ENCODE results near the gene COL28A1.

Gene COL28A1

GRCh38 chr7:7510794-7511193, 24.9 kb downstream of the COL28A1 start:
- TF ChIP-seq CTCF (IDR thresholded peaks at IDR 0.05; ENCODE audit: insufficient read depth, low read length, missing control alignments): no peak
- no peak for DNase-seq (ENCODE audit: low read depth, low spot score)
- ChIA-PET CTCF (no interaction called here), POLR2A (no interaction called here)
- no peak overlapping the region for H3K4me3 ChIP-seq (ENCODE audit: low read depth, low read length)

GRCh38 chr7:7505915-7506314, 29.8 kb downstream of the COL28A1 start:
- H3K4me3 ChIP-seq (ENCODE audit: low read depth, low read length): no peak overlapping the region
- TF ChIP-seq CTCF (IDR thresholded peaks at IDR 0.05; ENCODE audit: insufficient read depth, low read length, missing control alignments): no peak
- DNase-seq (ENCODE audit: low read depth, low spot score): no peak
- ChIA-PET CTCF (interaction anchor here (0.6 kb wide), 1 partner anchor 402 kb away, joined by 3 read pairs; no protein-coding TSS in a partner anchor), POLR2A (no interaction called here)

- no peak for DNase-seq (ENCODE audit: low read depth, low spot score)
- no peak overlapping the region for H3K4me3 ChIP-seq (ENCODE audit: low read depth, low read length)
- ChIA-PET CTCF (interaction anchor here (0.6 kb wide), 1 partner anchor 401 kb away, joined by 3 read pairs; no protein-coding TSS in a partner anchor), POLR2A (no interaction called here)
- TF ChIP-seq CTCF (IDR thresholded peaks at IDR 0.05; ENCODE audit: insufficient read depth, low read length, missing control alignments): no peak
Measured at GRCh38 chr7:7504910-7505704, 30.6 kb downstream of the COL28A1 start.

GRCh38 chr7:7499892-7500291, 35.8 kb downstream of the COL28A1 start:
- CTCF ChIA-PET: no interaction called here
- H3K4me3 ChIP-seq (ENCODE audit: low read depth, low read length): no peak overlapping the region
- TF ChIP-seq CTCF (IDR thresholded peaks at IDR 0.05; ENCODE audit: insufficient read depth, low read length, missing control alignments): no peak
- POLR2A ChIA-PET: no interaction called here
- no peak for DNase-seq (ENCODE audit: low read depth, low spot score)

- H3K4me3 ChIP-seq (ENCODE audit: low read depth, low read length): no peak overlapping the region
- ChIA-PET CTCF (no interaction called here), POLR2A (no interaction called here)
- no peak for DNase-seq (ENCODE audit: low read depth, low spot score)
- TF ChIP-seq CTCF (IDR thresholded peaks at IDR 0.05; ENCODE audit: insufficient read depth, low read length, missing control alignments): no peak
Measured at GRCh38 chr7:7498856-7499255, 36.8 kb downstream of the COL28A1 start.

- H3K4me3 ChIP-seq (ENCODE audit: low read depth, low read length): no peak overlapping the region
- no peak for TF ChIP-seq CTCF (IDR thresholded peaks at IDR 0.05; ENCODE audit: insufficient read depth, low read length, missing control alignments)
- DNase-seq (ENCODE audit: low read depth, low spot score): no peak
- CTCF ChIA-PET: no interaction called here
- POLR2A ChIA-PET: no interaction called here
Measured at GRCh38 chr7:7496311-7496710, 39.4 kb downstream of the COL28A1 start.

Data from AG04449 (cell line).